ENCODE measurements around the gene MYO7B. TPM values are rescaled to one million over a fixed set of nuclear protein-coding genes. Genes with fewer than 3 reads are reported as not detected.

The MYO7B gene
- total RNA-seq, 1 donor from 2014 or later: 1.7 TPM

- no peak for TF ChIP-seq CTCF (conservative IDR thresholded peaks at IDR 0.05)
- no peaks in the 10 kb centered on the region for H3K36me3 Mint-ChIP-seq
- H3K27me3 Mint-ChIP-seq: peaks cover 10% of the 10 kb centered on the region
- H3K4me3 Mint-ChIP-seq: no peak overlapping the region
- H3K4me1 Mint-ChIP-seq (ENCODE audit: unreplicated experiment): no peaks in the 10 kb centered on the region
- H3K27ac Mint-ChIP-seq: no peak overlapping the region
- DNase-seq (ENCODE audit: extremely low spot score, unreplicated experiment): no peak
- H3K9me3 Mint-ChIP-seq: no peaks in the 10 kb centered on the region
These were observed 86.5 kb downstream of the MYO7B start for GRCh38 chr2:127621981-127622431.

- TF ChIP-seq CTCF (conservative IDR thresholded peaks at IDR 0.05): no peak
- H3K4me3 Mint-ChIP-seq: no peak overlapping the region
- peaks cover 9% of the 10 kb centered on the region for H3K27me3 Mint-ChIP-seq
- H3K4me1 Mint-ChIP-seq (ENCODE audit: unreplicated experiment): no peaks in the 10 kb centered on the region
- no peaks in the 10 kb centered on the region for H3K9me3 Mint-ChIP-seq
- DNase-seq (ENCODE audit: extremely low spot score, unreplicated experiment): no peak
- no peak overlapping the region for H3K27ac Mint-ChIP-seq
- no peaks in the 10 kb centered on the region for H3K36me3 Mint-ChIP-seq
These were observed 87.3 kb downstream of the MYO7B start for GRCh38 chr2:127622561-127623387.

- Mint-ChIP-seq H3K4me1 (ENCODE audit: unreplicated experiment) (no peaks in the 10 kb centered on the region), H3K36me3 (no peaks in the 10 kb centered on the region), H3K9me3 (no peaks in the 10 kb centered on the region), H3K27ac (no peak overlapping the region), H3K4me3 (no peak overlapping the region), H3K27me3 (peaks cover 4% of the 10 kb centered on the region)
- no peak for DNase-seq (ENCODE audit: extremely low spot score, unreplicated experiment)
- no peak for TF ChIP-seq CTCF (conservative IDR thresholded peaks at IDR 0.05)
These were observed 88.2 kb downstream of the MYO7B start for GRCh38 chr2:127623388-127624319.

- Mint-ChIP-seq H3K36me3 (no peaks in the 10 kb centered on the region), H3K27ac (no peak overlapping the region), H3K4me1 (ENCODE audit: unreplicated experiment) (no peaks in the 10 kb centered on the region), H3K4me3 (no peak overlapping the region), H3K9me3 (no peaks in the 10 kb centered on the region), H3K27me3 (peaks cover 3% of the 10 kb centered on the region)
- TF ChIP-seq CTCF (conservative IDR thresholded peaks at IDR 0.05): no peak
- no peak for DNase-seq (ENCODE audit: extremely low spot score, unreplicated experiment)
These were observed 88.9 kb downstream of the MYO7B start for GRCh38 chr2:127624320-127624755.

GRCh38 chr2:127624756-127625571 lies 89.5 kb downstream of the MYO7B start:
- H3K36me3 Mint-ChIP-seq: no peaks in the 10 kb centered on the region
- no peak overlapping the region for H3K27ac Mint-ChIP-seq
- no peak overlapping the region for H3K4me3 Mint-ChIP-seq
- TF ChIP-seq CTCF (conservative IDR thresholded peaks at IDR 0.05): no peak
- no peak for DNase-seq (ENCODE audit: extremely low spot score, unreplicated experiment)
- H3K27me3 Mint-ChIP-seq: peaks cover 3% of the 10 kb centered on the region
- H3K9me3 Mint-ChIP-seq: no peaks in the 10 kb centered on the region
- no peaks in the 10 kb centered on the region for H3K4me1 Mint-ChIP-seq (ENCODE audit: unreplicated experiment)
